K562 (cell line): Measurements from ENCODE around the gene VAPB. TPM values are rescaled to one million over a fixed set of nuclear protein-coding genes. Genes with fewer than 3 reads are reported as not detected.

ENCODE experiments used
- CREM ChIP-seq: IDR thresholded peaks from 2 replicates; pipeline ENCODE4 v1.6.1; 2014; ENCODE audit warnings: antibody characterized with exemption, low read depth
- GABPB1 ChIP-seq: sonication (generic); formaldehyde crosslinking; IDR thresholded peaks from 2 replicates; pipeline ENCODE4 v1.8.0; 2022; ENCODE audit warnings: mild to moderate bottlenecking, missing genetic modification reagents
- MEIS2 ChIP-seq: fragments of 450-650 bp; IDR thresholded peaks from 2 replicates; pipeline ENCODE4 v1.6.1; 2014; ENCODE audit warnings: mild to moderate bottlenecking; ENCODE audit not compliant: partially characterized antibody
- NCOR1 ChIP-seq: fragments of 450-650 bp; IDR thresholded peaks from 2 replicates; pipeline ENCODE4 v1.6.1; 2016; ENCODE audit warnings: mild to moderate bottlenecking, moderate library complexity
- NR3C1 ChIP-seq: sonication (generic); formaldehyde crosslinking; IDR thresholded peaks from 2 replicates; pipeline ENCODE4 v1.8.1; 2022; ENCODE audit warnings: missing genetic modification reagents
- PCBP1 ChIP-seq: fragments of 200-400 bp; formaldehyde crosslinking; IDR thresholded peaks from 2 replicates; pipeline ENCODE4 v1.6.1; 2018; ENCODE audit warnings: mild to moderate bottlenecking, low read depth, low read length; ENCODE audit not compliant: poor library complexity, severe bottlenecking
- PHF8 ChIP-seq: fragments of 200-600 bp; sonication (generic); IDR thresholded peaks from 2 replicates; pipeline ENCODE4 v1.6.1; 2012; ENCODE audit warnings: mixed run types, mild to moderate bottlenecking, inconsistent platforms, low read length, moderate library complexity, borderline replicate concordance
- YY1 ChIP-seq, 3 experiments: IDR thresholded peaks; 2 replicates each; pipeline ENCODE4 v1.6.1; 2011; ENCODE audit warnings: low read length in 2 of 3, mild to moderate bottlenecking in 2 of 3, moderate library complexity in 2 of 3, borderline replicate concordance in 1 of 3, control low read depth in 1 of 3, low read depth in 1 of 3; ENCODE audit not compliant: insufficient read depth in 3 of 3, insufficient replicate concordance in 2 of 3, control insufficient read depth in 1 of 3, insufficient read length in 1 of 3; ENCODE audit errors: extremely low read depth in 1 of 3
- polyA plus RNA-seq, 8 experiments: library from polyadenylated mRNA; depleted of rRNA in 4 of 8; stranded (reverse) in 5 of 8; unstranded in 3 of 8; fragments of >200 nt; fragmentation: Nextera tagmentation in 2 of 8; fragmentation: Illumina TruSeq in 1 of 8; extraction: Ambion mirVana in 2 of 8; extraction: Trizol in 1 of 8; gene quantifications; 2 replicates each; pipeline versions ENCODE4 v1.2.1 to v1.2.3, GENCODE V29; 2011 to 2014; ENCODE audit warnings: inconsistent platforms in 1 of 8, missing spikeins in 1 of 8
- total RNA-seq, 7 experiments: library from RNA; depleted of rRNA in 6 of 7; stranded (reverse); fragments of >200 nt in 6 of 7; fragmentation: Illumina TruSeq in 2 of 7; extraction: Trizol in 2 of 7; gene quantifications; 2 replicates each; pipeline versions ENCODE4 v1.2.1 to v1.2.3, GENCODE V29; 2011 to 2021; ENCODE audit warnings: low replicate concordance in 1 of 7
- TF ChIP-seq, protein P1 (sequence below), 2 experiments: fragments of 450-650 bp; IDR thresholded peaks; 2 replicates each; pipeline ENCODE4 v1.6.1; 2016
- TF ChIP-seq, protein P2 (sequence below): fragments of 450-650 bp; IDR thresholded peaks from 2 replicates; pipeline ENCODE4 v1.6.1; 2016; ENCODE audit warnings: mild to moderate bottlenecking, moderate library complexity

Gene VAPB
- total and polyA plus RNA-seq, 9 of the 15 experiments (the other 6 are each of a cell fraction or from before 2014, with no cell fraction given): 3.4 to 51.0 (median 27.9) TPM

DNA sequence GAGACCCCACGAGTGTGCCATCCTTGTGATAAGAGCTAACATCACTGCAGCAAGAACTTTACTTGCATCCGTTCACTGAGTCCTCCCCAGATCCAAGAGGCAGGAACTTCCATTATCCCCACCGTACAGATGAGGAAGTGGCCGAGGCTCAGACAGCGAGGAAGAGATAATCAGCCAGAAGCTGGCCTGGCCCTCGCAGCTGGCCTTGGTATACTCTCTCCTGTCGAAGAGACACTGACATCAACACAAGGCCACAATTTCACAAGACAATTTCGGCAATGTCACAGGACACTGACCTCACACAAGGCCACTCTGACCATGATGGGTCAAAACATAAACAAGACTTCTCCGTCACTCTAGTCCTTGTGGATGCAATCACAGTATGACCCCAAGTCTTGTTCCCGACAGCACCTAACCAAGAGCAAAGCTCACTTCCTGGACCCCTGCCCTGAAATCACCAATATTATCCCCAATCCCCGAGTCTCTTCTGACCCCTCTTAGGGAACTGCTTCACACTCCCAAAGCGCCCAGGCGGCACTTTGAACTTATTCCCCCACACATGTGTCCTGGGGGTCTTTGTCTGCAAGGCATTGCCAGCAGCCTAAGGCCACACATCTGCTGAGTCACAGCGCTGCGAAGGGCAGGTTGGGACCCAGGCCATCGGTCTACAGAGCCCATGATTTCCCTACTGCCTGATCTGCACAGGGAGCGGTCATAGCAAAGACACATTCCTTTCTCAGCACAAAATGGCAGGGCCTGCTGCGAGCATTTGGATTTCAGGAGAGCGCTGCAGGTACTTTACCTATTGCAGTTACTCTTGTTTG lies 14.8 kb upstream of the VAPB start (continued):
- TF ChIP-seq CREM (0 out of 2 replicates have a peak, but pooled peaks have one; percentile 24), PHF8 (peak; percentile 12; the same call in 1 of the 2 replicates), NCOR1 (peak; percentile 37; the same call in 1 of the 2 replicates), GABPB1 (no peak), PCBP1 (no peak), MEIS2 (peak; percentile 6), YY1 (IDR thresholded peaks at IDR 0.05; ENCODE audit: borderline replicate concordance in 1 of 3, control insufficient read depth in 1 of 3, extremely low read depth in 1 of 3, insufficient read depth in 3 of 3, insufficient read length in 1 of 3, insufficient replicate concordance in 2 of 3, low read depth in 1 of 3, low read length in 2 of 3) (peak in 1 of 3 experiments; percentile 55), NR3C1 (CRISPR knock-in tag) (no peak)
- TF ChIP-seq, protein P1, sequence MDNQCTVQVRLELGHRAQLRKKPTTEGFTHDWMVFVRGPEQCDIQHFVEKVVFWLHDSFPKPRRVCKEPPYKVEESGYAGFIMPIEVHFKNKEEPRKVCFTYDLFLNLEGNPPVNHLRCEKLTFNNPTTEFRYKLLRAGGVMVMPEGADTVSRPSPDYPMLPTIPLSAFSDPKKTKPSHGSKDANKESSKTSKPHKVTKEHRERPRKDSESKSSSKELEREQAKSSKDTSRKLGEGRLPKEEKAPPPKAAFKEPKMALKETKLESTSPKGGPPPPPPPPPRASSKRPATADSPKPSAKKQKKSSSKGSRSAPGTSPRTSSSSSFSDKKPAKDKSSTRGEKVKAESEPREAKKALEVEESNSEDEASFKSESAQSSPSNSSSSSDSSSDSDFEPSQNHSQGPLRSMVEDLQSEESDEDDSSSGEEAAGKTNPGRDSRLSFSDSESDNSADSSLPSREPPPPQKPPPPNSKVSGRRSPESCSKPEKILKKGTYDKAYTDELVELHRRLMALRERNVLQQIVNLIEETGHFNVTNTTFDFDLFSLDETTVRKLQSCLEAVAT (IDR thresholded peaks at IDR 0.05): 0 out of 4 replicates have a peak, but pooled peaks of 1 of the 2 experiments have one; percentile 33
- TF ChIP-seq, protein P2, sequence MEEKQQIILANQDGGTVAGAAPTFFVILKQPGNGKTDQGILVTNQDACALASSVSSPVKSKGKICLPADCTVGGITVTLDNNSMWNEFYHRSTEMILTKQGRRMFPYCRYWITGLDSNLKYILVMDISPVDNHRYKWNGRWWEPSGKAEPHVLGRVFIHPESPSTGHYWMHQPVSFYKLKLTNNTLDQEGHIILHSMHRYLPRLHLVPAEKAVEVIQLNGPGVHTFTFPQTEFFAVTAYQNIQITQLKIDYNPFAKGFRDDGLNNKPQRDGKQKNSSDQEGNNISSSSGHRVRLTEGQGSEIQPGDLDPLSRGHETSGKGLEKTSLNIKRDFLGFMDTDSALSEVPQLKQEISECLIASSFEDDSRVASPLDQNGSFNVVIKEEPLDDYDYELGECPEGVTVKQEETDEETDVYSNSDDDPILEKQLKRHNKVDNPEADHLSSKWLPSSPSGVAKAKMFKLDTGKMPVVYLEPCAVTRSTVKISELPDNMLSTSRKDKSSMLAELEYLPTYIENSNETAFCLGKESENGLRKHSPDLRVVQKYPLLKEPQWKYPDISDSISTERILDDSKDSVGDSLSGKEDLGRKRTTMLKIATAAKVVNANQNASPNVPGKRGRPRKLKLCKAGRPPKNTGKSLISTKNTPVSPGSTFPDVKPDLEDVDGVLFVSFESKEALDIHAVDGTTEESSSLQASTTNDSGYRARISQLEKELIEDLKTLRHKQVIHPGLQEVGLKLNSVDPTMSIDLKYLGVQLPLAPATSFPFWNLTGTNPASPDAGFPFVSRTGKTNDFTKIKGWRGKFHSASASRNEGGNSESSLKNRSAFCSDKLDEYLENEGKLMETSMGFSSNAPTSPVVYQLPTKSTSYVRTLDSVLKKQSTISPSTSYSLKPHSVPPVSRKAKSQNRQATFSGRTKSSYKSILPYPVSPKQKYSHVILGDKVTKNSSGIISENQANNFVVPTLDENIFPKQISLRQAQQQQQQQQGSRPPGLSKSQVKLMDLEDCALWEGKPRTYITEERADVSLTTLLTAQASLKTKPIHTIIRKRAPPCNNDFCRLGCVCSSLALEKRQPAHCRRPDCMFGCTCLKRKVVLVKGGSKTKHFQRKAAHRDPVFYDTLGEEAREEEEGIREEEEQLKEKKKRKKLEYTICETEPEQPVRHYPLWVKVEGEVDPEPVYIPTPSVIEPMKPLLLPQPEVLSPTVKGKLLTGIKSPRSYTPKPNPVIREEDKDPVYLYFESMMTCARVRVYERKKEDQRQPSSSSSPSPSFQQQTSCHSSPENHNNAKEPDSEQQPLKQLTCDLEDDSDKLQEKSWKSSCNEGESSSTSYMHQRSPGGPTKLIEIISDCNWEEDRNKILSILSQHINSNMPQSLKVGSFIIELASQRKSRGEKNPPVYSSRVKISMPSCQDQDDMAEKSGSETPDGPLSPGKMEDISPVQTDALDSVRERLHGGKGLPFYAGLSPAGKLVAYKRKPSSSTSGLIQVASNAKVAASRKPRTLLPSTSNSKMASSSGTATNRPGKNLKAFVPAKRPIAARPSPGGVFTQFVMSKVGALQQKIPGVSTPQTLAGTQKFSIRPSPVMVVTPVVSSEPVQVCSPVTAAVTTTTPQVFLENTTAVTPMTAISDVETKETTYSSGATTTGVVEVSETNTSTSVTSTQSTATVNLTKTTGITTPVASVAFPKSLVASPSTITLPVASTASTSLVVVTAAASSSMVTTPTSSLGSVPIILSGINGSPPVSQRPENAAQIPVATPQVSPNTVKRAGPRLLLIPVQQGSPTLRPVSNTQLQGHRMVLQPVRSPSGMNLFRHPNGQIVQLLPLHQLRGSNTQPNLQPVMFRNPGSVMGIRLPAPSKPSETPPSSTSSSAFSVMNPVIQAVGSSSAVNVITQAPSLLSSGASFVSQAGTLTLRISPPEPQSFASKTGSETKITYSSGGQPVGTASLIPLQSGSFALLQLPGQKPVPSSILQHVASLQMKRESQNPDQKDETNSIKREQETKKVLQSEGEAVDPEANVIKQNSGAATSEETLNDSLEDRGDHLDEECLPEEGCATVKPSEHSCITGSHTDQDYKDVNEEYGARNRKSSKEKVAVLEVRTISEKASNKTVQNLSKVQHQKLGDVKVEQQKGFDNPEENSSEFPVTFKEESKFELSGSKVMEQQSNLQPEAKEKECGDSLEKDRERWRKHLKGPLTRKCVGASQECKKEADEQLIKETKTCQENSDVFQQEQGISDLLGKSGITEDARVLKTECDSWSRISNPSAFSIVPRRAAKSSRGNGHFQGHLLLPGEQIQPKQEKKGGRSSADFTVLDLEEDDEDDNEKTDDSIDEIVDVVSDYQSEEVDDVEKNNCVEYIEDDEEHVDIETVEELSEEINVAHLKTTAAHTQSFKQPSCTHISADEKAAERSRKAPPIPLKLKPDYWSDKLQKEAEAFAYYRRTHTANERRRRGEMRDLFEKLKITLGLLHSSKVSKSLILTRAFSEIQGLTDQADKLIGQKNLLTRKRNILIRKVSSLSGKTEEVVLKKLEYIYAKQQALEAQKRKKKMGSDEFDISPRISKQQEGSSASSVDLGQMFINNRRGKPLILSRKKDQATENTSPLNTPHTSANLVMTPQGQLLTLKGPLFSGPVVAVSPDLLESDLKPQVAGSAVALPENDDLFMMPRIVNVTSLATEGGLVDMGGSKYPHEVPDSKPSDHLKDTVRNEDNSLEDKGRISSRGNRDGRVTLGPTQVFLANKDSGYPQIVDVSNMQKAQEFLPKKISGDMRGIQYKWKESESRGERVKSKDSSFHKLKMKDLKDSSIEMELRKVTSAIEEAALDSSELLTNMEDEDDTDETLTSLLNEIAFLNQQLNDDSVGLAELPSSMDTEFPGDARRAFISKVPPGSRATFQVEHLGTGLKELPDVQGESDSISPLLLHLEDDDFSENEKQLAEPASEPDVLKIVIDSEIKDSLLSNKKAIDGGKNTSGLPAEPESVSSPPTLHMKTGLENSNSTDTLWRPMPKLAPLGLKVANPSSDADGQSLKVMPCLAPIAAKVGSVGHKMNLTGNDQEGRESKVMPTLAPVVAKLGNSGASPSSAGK: peak; percentile 66
